ENCODE data around the gene KDM4B.

Gene KDM4B

DNA sequence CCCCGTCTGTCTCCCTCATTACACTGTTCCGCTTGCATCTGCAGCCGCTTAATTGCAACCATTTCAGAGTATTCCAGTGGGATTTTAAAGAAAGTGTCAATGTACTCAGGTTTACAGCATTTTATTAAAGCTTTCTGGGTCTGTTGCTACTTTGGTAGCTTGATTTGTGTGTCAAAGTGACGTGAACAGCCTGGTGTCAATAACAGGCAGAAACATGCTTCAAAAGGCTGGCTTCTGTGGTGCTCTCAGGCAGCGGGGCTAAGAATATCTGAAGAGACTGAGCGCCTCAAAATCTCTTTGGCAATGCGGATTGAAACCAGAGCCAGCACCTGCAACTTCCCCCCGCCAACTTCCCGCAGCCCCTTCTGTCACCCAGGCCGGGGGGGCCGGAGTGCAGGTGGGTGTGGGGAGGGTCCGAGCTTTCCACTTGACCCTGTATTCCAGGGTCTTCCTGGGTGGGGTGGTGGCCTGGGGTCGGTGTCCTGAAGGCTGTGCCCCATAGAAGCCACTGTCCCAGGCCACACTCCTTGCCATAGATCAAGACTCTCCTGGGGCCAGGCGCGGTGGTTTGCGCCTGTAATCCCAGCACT is 81.2 kb downstream of the KDM4B start:
- H3K27ac ChIP-seq: no peak overlapping the region
- in situ Hi-C loops (cut with HindIII; ENCODE audit: low pct_ligation_motif_present, low sequenced_read_pairs): no loop called here
- H3K36me3 ChIP-seq (replicated peaks): peaks cover 6% of the 10 kb centered on the region
- TF ChIP-seq CTCF (IDR thresholded peaks at IDR 0.05; ENCODE audit: low read depth, low read length, missing control alignments): no peak
- H3K4me3 ChIP-seq (ENCODE audit: low read depth, low read length): no peak overlapping the region
- no peaks in the 10 kb centered on the region for H3K27me3 ChIP-seq (replicated peaks)
- DNase-seq: no peak

DNA sequence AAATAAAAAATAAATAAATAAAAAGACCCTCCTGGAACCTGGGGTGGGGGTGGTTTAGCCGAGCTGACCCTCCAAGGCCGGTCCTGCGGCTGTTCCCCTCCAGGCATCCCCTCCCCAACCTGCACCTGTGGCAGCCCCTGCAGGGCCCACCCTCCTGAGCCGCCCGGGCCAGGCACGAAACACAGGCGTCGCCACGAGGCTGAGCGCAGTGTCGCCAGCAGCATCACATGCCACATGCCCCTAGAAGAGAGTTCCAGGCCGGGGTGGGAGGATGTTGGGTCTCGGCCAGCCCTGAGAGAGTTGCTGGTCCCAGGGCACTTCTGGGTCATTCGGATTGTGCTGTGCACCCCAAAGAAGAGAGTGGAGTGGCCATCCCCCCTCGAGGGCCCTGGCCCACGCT is 82.0 kb downstream of the KDM4B start:
- no peak for DNase-seq
- no peak for TF ChIP-seq CTCF (IDR thresholded peaks at IDR 0.05; ENCODE audit: low read depth, low read length, missing control alignments)
- peaks cover 6% of the 10 kb centered on the region for H3K36me3 ChIP-seq (replicated peaks)
- H3K27ac ChIP-seq: no peak overlapping the region
- in situ Hi-C loops (cut with HindIII; ENCODE audit: low pct_ligation_motif_present, low sequenced_read_pairs): no loop called here
- H3K27me3 ChIP-seq (replicated peaks): no peaks in the 10 kb centered on the region
- H3K4me3 ChIP-seq (ENCODE audit: low read depth, low read length): no peak overlapping the region

GRCh38 chr19:5051619-5052018 is 82.7 kb downstream of the KDM4B start:
- Histone ChIP-seq H3K4me3 (ENCODE audit: low read depth, low read length) (no peak overlapping the region), H3K27ac (no peak overlapping the region), H3K36me3 (replicated peaks) (peaks cover 6% of the 10 kb centered on the region), H3K27me3 (replicated peaks) (no peaks in the 10 kb centered on the region)
- no peak for TF ChIP-seq CTCF (IDR thresholded peaks at IDR 0.05; ENCODE audit: low read depth, low read length, missing control alignments)
- in situ Hi-C loops (cut with HindIII; ENCODE audit: low pct_ligation_motif_present, low sequenced_read_pairs): no loop called here
- no peak for DNase-seq

DNA sequence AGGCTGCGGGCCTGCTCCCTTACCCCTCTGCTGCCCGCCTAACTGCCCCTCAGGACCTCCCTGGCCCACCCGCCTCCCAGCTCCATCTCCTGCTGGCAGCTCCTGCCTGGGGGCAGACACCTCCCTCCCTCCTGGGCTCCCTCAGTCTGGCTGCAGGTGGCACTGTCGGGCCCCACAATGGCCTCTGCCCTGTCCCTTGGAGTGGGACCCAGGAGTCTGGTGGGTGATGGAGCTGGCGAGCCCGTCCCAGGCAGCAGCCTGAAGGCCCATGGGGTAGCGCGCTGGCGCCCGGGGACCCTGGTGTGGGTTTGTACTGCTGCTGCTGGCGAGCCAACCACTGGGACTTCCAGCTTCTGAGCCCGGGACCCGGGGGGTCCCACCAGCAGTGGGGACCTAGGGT is 83.6 kb downstream of the KDM4B start:
- Histone ChIP-seq H3K27me3 (replicated peaks) (no peaks in the 10 kb centered on the region), H3K36me3 (replicated peaks) (peaks cover 10% of the 10 kb centered on the region), H3K4me3 (ENCODE audit: low read depth, low read length) (no peak overlapping the region), H3K27ac (no peak overlapping the region)
- DNase-seq: no peak
- in situ Hi-C loops (cut with HindIII; ENCODE audit: low pct_ligation_motif_present, low sequenced_read_pairs): no loop called here
- TF ChIP-seq CTCF (IDR thresholded peaks at IDR 0.05; ENCODE audit: low read depth, low read length, missing control alignments): peak; percentile 45

GRCh38 chr19:5052945-5053485 is 84.1 kb downstream of the KDM4B start:
- no peak overlapping the region for H3K27ac ChIP-seq
- in situ Hi-C loops (cut with HindIII; ENCODE audit: low pct_ligation_motif_present, low sequenced_read_pairs): no loop called here
- no peak for DNase-seq
- peaks cover 10% of the 10 kb centered on the region for H3K36me3 ChIP-seq (replicated peaks)
- no peaks in the 10 kb centered on the region for H3K27me3 ChIP-seq (replicated peaks)
- no peak overlapping the region for H3K4me3 ChIP-seq (ENCODE audit: low read depth, low read length)
- TF ChIP-seq CTCF (IDR thresholded peaks at IDR 0.05; ENCODE audit: low read depth, low read length, missing control alignments): no peak

DNA sequence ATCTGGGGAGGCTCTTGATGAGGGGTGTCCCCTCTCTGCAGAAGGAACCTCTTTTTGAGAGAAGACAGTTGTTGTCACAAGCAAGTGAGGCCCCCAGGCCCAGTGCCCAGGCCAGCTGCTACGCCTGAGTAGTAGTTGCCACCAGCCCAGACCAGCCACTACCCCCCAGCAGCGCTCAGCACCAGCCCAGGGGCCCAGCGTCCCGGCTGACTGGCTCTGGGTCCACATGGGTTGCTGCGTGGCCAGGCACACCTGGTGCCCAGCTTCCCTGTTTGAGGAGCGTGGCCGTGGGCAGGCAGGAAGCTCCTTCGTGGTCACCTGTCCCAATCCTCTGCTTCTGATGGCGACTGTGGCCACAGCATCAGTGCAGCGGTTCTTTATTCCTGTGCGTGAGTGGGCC is 84.7 kb downstream of the KDM4B start:
- no peak for DNase-seq
- peaks cover 11% of the 10 kb centered on the region for H3K36me3 ChIP-seq (replicated peaks)
- H3K4me3 ChIP-seq (ENCODE audit: low read depth, low read length): no peak overlapping the region
- no peaks in the 10 kb centered on the region for H3K27me3 ChIP-seq (replicated peaks)
- H3K27ac ChIP-seq: no peak overlapping the region
- in situ Hi-C loops (cut with HindIII; ENCODE audit: low pct_ligation_motif_present, low sequenced_read_pairs): no loop called here
- TF ChIP-seq CTCF (IDR thresholded peaks at IDR 0.05; ENCODE audit: low read depth, low read length, missing control alignments): no peak

Measured in brain microvascular endothelial cell (primary cell).